PC-9 (cell line): ENCODE measurements around the gene SLX4IP. TPM values are rescaled to one million over a fixed set of nuclear protein-coding genes. Genes with fewer than 3 reads are reported as not detected.

Experiments
- BruUV-seq: library from RNA; stranded (reverse); fragments of 400-500 nt; replicated peaks from 2 replicates; lab custom pipeline; 2021; lab: Mats Ljungman, UMichigan
- CTCF ChIA-PET: fragments of 300-600 bp; sonication (Branson Sonifier 250); formaldehyde crosslinking; loops from one replicate; lab custom pipeline; 2022; ENCODE audit warnings: antibody characterized with exemption; lab: Charles Lee
- POLR2A ChIA-PET: fragments of 300-600 bp; sonication (Branson Sonifier 250); formaldehyde crosslinking; loops from one replicate; lab custom pipeline; 2022; ENCODE audit warnings: antibody characterized with exemption; ENCODE audit not compliant: unreplicated experiment; lab: Charles Lee
- DNase-seq, 2 experiments: peaks; one replicate each; pipeline versions ENCODE4 v3.0.0 to v3.0.0-alpha.2; 2015 to 2022; ENCODE audit warnings: mixed read lengths in 1 of 2
- H2AFZ ChIP-seq: fragments of 200-600 bp; sonication (generic); 2 replicates; pipeline ENCODE4 v1.8.1; 2017; ENCODE audit warnings: antibody characterized with exemption
- H3F3A ChIP-seq: fragments of 200-600 bp; sonication (generic); 2 replicates; pipeline ENCODE4 v1.8.1; 2017; ENCODE audit warnings: antibody characterized with exemption, mild to moderate bottlenecking, low read depth; ENCODE audit not compliant: insufficient read depth
- H3K27ac ChIP-seq: fragments of 200-600 bp; sonication (generic); 2 replicates; pipeline ENCODE4 v1.6.1; 2016; ENCODE audit warnings: mixed run types
- H3K27me3 ChIP-seq: fragments of 200-600 bp; sonication (generic); 2 replicates; pipeline ENCODE4 v1.6.1; 2016; ENCODE audit warnings: low read depth, mixed run types; ENCODE audit not compliant: insufficient read depth
- H3K36me3 ChIP-seq: fragments of 200-600 bp; sonication (generic); 2 replicates; pipeline ENCODE4 v1.6.1; 2016; ENCODE audit warnings: low read depth, mixed run types
- H3K4me1 ChIP-seq: fragments of 200-600 bp; sonication (generic); replicated peaks from 2 replicates; pipeline ENCODE4 v1.6.1; 2016; ENCODE audit warnings: mixed run types; ENCODE audit not compliant: insufficient read depth
- H3K4me2 ChIP-seq: fragments of 200-600 bp; sonication (generic); 2 replicates; pipeline ENCODE4 v1.6.1; 2017; ENCODE audit warnings: mixed run types
- H3K4me3 ChIP-seq: fragments of 200-600 bp; sonication (generic); 2 replicates; pipeline ENCODE4 v1.6.1; 2016; ENCODE audit warnings: mixed run types
- H3K79me2 ChIP-seq: fragments of 200-600 bp; sonication (generic); 2 replicates; pipeline ENCODE4 v1.6.1; 2017; ENCODE audit warnings: low read depth, mixed run types
- H3K9me2 ChIP-seq: fragments of 200-600 bp; sonication (generic); 2 replicates; pipeline ENCODE4 v1.8.1; 2017; ENCODE audit warnings: mild to moderate bottlenecking; ENCODE audit not compliant: insufficient read depth
- H3K9me3 ChIP-seq: fragments of 200-600 bp; sonication (generic); 2 replicates; pipeline ENCODE4 v1.8.1; 2016; ENCODE audit warnings: low read depth; ENCODE audit not compliant: insufficient read depth
- H4K20me1 ChIP-seq: fragments of 200-600 bp; sonication (generic); 2 replicates; pipeline ENCODE4 v1.8.1; 2017; ENCODE audit not compliant: insufficient read depth
- CTCF ChIP-seq: fragments of 200-600 bp; sonication (generic); conservative IDR thresholded peaks from 2 replicates; pipeline ENCODE4 v1.6.1; 2017; ENCODE audit warnings: mixed run types, antibody characterized with exemption, mild to moderate bottlenecking, moderate library complexity
- EZH2 ChIP-seq: fragments of 200-600 bp; sonication (generic); IDR thresholded peaks from 2 replicates; pipeline ENCODE4 v1.8.0; 2017; ENCODE audit warnings: antibody characterized with exemption, low read depth
- intact Hi-C: fragments of 100-400 bp; cut with micrococcal nuclease; formaldehyde crosslinking; loops from one replicate; pipeline ENCODE4 v1.10.0; 2022; ENCODE audit not compliant: unreplicated experiment
- total RNA-seq: library from RNA; stranded (reverse); gene quantifications from 2 replicates; pipeline ENCODE4 v1.2.3, GENCODE V29; 2021

SLX4IP gene
- total RNA-seq, 1 experiment from 2014 or later: 13.4 TPM

- no peaks in the 10 kb centered on the region for H3K79me2 ChIP-seq
- H3K4me3 ChIP-seq: no peak overlapping the region
- no TSS peak for BruUV-seq
- TF ChIP-seq EZH2 (no peak), CTCF (no peak)
- no peak for DNase-seq
- H3K36me3 ChIP-seq: peaks cover 35% of the 10 kb centered on the region; the same call in 1 of the 2 replicates
- ChIA-PET POLR2A (interaction anchor here (0.6 kb wide), 1 partner anchor 327 kb away, joined by 7 read pairs; no protein-coding TSS in a partner anchor), CTCF (interaction anchor here (0.5 kb wide), 1 partner anchor 30 kb away, joined by 3 read pairs; the partner anchor contains the start of gene JAG1)
- H3K4me2 ChIP-seq: no peak overlapping the region
- no peaks in the 10 kb centered on the region for H3K9me3 ChIP-seq
- H3F3A ChIP-seq: no peaks in the 10 kb centered on the region
- no peaks in the 10 kb centered on the region for H3K9me2 ChIP-seq
- H3K27me3 ChIP-seq: no peaks in the 10 kb centered on the region
- H3K27ac ChIP-seq: no peak overlapping the region
- H2AFZ ChIP-seq: no peak overlapping the region
- H4K20me1 ChIP-seq: no peaks in the 10 kb centered on the region
- H3K4me1 ChIP-seq: no peaks in the 10 kb centered on the region
- intact Hi-C loops: no loop called here
Measured at GRCh38 chr20:10643560-10643873, 208.4 kb downstream of the SLX4IP start.

GRCh38 chr20:10644458-10645204 lies 209.5 kb downstream of the SLX4IP start:
- Histone ChIP-seq H3K27me3 (no peaks in the 10 kb centered on the region), H4K20me1 (no peaks in the 10 kb centered on the region), H3K27ac (no peak overlapping the region), H3K9me3 (no peaks in the 10 kb centered on the region), H3F3A (no peaks in the 10 kb centered on the region), H2AFZ (no peak overlapping the region), H3K79me2 (no peaks in the 10 kb centered on the region), H3K36me3 (peaks cover 33% of the 10 kb centered on the region), H3K4me2 (no peak overlapping the region), H3K9me2 (no peaks in the 10 kb centered on the region), H3K4me3 (no peak overlapping the region), H3K4me1 (no peaks in the 10 kb centered on the region)
- no peak for TF ChIP-seq CTCF
- no peak for TF ChIP-seq EZH2
- ChIA-PET CTCF (no interaction called here), POLR2A (no interaction called here)
- intact Hi-C loops: no loop called here
- no TSS peak for BruUV-seq
- DNase-seq: no peak

- intact Hi-C loops: no loop called here
- Histone ChIP-seq H3K27me3 (no peaks in the 10 kb centered on the region), H3K4me3 (no peak overlapping the region), H3K4me1 (no peaks in the 10 kb centered on the region), H3F3A (no peaks in the 10 kb centered on the region), H2AFZ (no peak overlapping the region), H3K9me3 (no peaks in the 10 kb centered on the region), H3K9me2 (no peaks in the 10 kb centered on the region), H3K27ac (no peak overlapping the region), H3K4me2 (no peak overlapping the region), H3K79me2 (no peaks in the 10 kb centered on the region), H4K20me1 (no peaks in the 10 kb centered on the region), H3K36me3 (peaks cover 35% of the 10 kb centered on the region)
- ChIA-PET CTCF (no interaction called here), POLR2A (no interaction called here)
- BruUV-seq: no TSS peak
- DNase-seq: no peak
- TF ChIP-seq CTCF (no peak), EZH2 (no peak)
Measured at GRCh38 chr20:10645205-10645570, 210.1 kb downstream of the SLX4IP start.
